Measurements from ENCODE around the gene KCNIP4.
"Not testable (repeated sequence)": the region's sequence is repeated elsewhere in the genome, so short reads cannot be mapped to it uniquely, and the experiment has no call there.

KCNIP4 gene

DNA sequence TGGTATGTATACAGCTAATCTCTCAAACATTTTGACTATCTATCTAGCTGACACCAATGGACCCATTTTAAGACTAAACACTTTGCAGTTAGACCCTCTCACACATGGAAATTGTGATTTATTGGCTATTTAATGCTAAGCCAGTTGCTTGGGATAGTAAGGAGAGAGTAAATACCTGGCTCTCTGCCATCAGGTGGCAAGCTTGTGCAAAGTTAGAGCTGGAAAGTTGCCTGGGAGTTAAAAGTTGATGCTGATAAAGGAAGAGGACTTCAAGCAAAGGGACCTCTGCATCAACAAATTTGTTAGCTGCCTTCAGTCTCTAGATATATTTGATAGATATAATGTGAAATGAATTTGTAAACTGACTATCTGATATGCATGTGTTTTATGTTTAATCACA lies 1187.2 kb downstream of the KCNIP4 start:
- TF ChIP-seq, protein P1, sequence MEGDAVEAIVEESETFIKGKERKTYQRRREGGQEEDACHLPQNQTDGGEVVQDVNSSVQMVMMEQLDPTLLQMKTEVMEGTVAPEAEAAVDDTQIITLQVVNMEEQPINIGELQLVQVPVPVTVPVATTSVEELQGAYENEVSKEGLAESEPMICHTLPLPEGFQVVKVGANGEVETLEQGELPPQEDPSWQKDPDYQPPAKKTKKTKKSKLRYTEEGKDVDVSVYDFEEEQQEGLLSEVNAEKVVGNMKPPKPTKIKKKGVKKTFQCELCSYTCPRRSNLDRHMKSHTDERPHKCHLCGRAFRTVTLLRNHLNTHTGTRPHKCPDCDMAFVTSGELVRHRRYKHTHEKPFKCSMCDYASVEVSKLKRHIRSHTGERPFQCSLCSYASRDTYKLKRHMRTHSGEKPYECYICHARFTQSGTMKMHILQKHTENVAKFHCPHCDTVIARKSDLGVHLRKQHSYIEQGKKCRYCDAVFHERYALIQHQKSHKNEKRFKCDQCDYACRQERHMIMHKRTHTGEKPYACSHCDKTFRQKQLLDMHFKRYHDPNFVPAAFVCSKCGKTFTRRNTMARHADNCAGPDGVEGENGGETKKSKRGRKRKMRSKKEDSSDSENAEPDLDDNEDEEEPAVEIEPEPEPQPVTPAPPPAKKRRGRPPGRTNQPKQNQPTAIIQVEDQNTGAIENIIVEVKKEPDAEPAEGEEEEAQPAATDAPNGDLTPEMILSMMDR (IDR thresholded peaks at IDR 0.05; ENCODE audit: borderline replicate concordance, control extremely low read depth, extremely low read depth, insufficient read depth, missing control alignments): no peak
- DNase-seq (ENCODE audit: low spot score): no peak
- in situ Hi-C loops (cut with MboI; ENCODE audit: low sequenced_read_pairs, unreplicated experiment): loop anchor here (25.0 kb wide), 1 partner anchor 701 kb away; no protein-coding TSS in a partner anchor

DNA sequence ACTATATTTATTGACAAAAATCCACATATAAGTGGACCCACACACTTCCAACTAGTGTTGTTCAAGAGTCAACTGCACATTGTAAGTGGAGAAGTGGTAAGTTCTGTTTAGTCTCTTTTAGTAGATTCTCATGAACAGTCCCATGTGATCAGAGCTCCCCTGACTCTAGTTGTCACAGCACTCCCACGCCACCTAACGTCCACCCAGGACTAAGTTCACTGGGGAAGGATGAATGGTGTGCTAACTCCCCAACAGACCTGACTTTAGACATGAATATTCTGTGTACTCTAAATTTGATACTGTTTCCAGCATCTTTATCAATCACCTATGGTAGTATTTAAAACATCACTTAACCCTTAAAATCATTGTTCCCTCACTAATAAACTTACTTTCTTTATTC lies 1188.5 kb downstream of the KCNIP4 start:
- in situ Hi-C loops (cut with MboI; ENCODE audit: low sequenced_read_pairs, unreplicated experiment): loop anchor here (25.0 kb wide), 1 partner anchor 702 kb away; no protein-coding TSS in a partner anchor
- TF ChIP-seq, protein P1 (IDR thresholded peaks at IDR 0.05; ENCODE audit: borderline replicate concordance, control extremely low read depth, extremely low read depth, insufficient read depth, missing control alignments): peak; percentile 20
- no peak for DNase-seq (ENCODE audit: low spot score)

- in situ Hi-C loops (cut with MboI; ENCODE audit: low sequenced_read_pairs, unreplicated experiment): loop anchor here (25.0 kb wide), 1 partner anchor 708 kb away; no protein-coding TSS in a partner anchor
- no peak for DNase-seq (ENCODE audit: low spot score)
- TF ChIP-seq, protein P1 (IDR thresholded peaks at IDR 0.05; ENCODE audit: borderline replicate concordance, control extremely low read depth, extremely low read depth, insufficient read depth, missing control alignments): no peak
Observed at GRCh38 chr4:20754036-20754435, 1194.5 kb downstream of the KCNIP4 start.

- DNase-seq (ENCODE audit: low spot score): no peak
- TF ChIP-seq, protein P1 (IDR thresholded peaks at IDR 0.05; ENCODE audit: borderline replicate concordance, control extremely low read depth, extremely low read depth, insufficient read depth, missing control alignments): no peak
- in situ Hi-C loops (cut with MboI; ENCODE audit: low sequenced_read_pairs, unreplicated experiment): loop anchor here (25.0 kb wide), 1 partner anchor 710 kb away; no protein-coding TSS in a partner anchor
Observed at GRCh38 chr4:20752641-20753040, 1195.9 kb downstream of the KCNIP4 start.

GRCh38 chr4:20746000-20746399 lies 1202.6 kb downstream of the KCNIP4 start:
- DNase-seq (ENCODE audit: low spot score); in situ Hi-C loops (cut with MboI; ENCODE audit: low sequenced_read_pairs, unreplicated experiment): not testable (repeated sequence)

DNA sequence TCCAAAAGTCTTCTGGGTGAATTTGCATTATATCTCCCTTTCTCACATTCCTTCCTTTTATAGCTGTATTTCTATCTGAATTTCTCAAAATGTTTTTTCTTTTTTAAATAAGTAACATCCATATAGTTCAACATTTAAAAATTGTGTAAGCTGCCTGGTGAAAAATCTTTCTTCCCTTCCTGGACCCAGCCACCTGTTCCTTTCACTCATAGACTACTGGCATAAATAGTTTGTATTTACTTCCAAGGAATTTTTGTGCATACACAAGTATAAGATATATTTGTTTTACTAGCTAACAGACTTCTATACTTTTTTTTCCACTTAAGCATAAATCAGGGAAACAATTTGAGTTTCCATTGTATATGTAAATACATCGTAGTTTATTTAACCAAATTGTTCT lies 1212.6 kb downstream of the KCNIP4 start:
- no peak for DNase-seq (ENCODE audit: low spot score)
- TF ChIP-seq, protein P1 (IDR thresholded peaks at IDR 0.05; ENCODE audit: borderline replicate concordance, control extremely low read depth, extremely low read depth, insufficient read depth, missing control alignments): no peak
- in situ Hi-C loops (cut with MboI; ENCODE audit: low sequenced_read_pairs, unreplicated experiment): no loop called here

DNA sequence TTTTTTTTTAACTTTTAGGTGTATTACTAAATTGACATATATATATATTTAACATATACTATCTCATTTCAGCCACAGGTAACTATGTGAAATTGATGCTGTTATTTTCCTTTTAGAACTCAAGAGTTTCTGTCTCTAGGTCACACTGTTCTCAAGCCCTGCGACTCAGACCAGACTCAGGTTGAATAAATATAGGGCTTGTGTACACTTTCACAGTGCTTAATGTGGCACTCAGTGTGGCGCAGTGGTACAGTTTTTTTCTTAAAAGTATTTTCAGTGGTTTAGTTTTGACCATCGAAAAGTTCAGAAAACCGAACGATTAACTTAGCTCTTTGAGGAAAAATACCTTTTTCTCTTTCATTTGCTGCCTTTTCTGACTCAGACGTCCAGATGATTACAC lies 1223.7 kb downstream of the KCNIP4 start:
- TF ChIP-seq, protein P1 (IDR thresholded peaks at IDR 0.05; ENCODE audit: borderline replicate concordance, control extremely low read depth, extremely low read depth, insufficient read depth, missing control alignments): no peak
- in situ Hi-C loops (cut with MboI; ENCODE audit: low sequenced_read_pairs, unreplicated experiment): no loop called here
- no peak for DNase-seq (ENCODE audit: low spot score)
